IPS-15b (cell line): ENCODE measurements around the gene AQP6.

Experiments used
- H3K27me3 ChIP-seq: one replicate; pipeline ENCODE4 v1.6.1; 2013; ENCODE audit warnings: low read length; ENCODE audit not compliant: control insufficient read depth, insufficient read depth
- H3K36me3 ChIP-seq: one replicate; pipeline ENCODE4 v1.6.1; 2013; ENCODE audit warnings: low read length; ENCODE audit not compliant: control insufficient read depth, insufficient read depth
- H3K4me1 ChIP-seq: one replicate; pipeline ENCODE4 v1.6.1; 2013; ENCODE audit warnings: mild to moderate bottlenecking, low read length; ENCODE audit not compliant: control insufficient read depth, insufficient read depth
- H3K4me3 ChIP-seq: one replicate; pipeline ENCODE4 v1.5.1; 2013; ENCODE audit warnings: low read depth, low read length
- H3K9ac ChIP-seq: one replicate; pipeline ENCODE4 v1.6.1; 2013; ENCODE audit warnings: low read depth, mild to moderate bottlenecking, low read length
- H3K9me3 ChIP-seq: one replicate; pipeline ENCODE4 v1.6.1; 2013; ENCODE audit warnings: mild to moderate bottlenecking, low read length; ENCODE audit not compliant: control insufficient read depth, insufficient read depth

Gene AQP6, protein sequence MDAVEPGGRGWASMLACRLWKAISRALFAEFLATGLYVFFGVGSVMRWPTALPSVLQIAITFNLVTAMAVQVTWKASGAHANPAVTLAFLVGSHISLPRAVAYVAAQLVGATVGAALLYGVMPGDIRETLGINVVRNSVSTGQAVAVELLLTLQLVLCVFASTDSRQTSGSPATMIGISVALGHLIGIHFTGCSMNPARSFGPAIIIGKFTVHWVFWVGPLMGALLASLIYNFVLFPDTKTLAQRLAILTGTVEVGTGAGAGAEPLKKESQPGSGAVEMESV

GRCh38 chr12:49972641-49973360 lies at the start of gene AQP6:
Gene AQP6, plus strand, starts transcription at chr12:49972947. Its CDS starts 227 bp downstream, at chr12:49973174.
- Histone ChIP-seq H3K9ac (no peak within 1 kb of the TSS), H3K27me3 (peaks cover 22% of the 10 kb centered on the region), H3K36me3 (no peaks in the 10 kb centered on the region), H3K9me3 (no peaks in the 10 kb centered on the region), H3K4me3 (no peak within 1 kb of the TSS), H3K4me1 (peaks cover 1% of the 10 kb centered on the region)

DNA sequence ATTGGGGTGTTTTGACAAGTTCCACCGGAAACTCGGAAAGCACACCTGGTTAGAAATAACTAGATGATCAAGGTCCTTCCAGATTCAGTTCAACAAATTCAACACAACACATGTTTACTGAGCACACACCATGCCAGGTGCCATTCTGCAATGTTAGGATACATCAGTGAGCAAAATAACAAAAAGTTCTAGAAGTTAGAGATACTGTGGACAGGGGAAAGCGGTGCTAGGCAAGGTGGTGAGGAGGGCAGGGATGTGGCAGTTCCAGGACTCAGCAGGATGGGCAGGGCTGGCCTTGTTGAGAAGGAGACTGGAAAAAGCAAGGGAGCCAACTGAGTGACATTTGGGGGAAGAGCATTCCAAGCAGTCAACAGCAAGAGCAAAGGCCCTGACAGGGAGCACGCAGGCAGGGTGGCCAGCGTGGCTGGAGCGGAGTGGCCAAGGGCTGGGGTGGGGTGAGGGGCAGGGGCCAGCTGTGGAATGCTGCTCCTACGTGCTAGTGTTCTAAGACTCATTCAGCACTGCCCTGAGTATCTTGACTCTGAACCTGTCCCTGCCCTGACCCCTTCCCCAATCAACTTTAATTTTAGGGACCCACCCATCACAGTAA lies 49.6 kb upstream of the AQP6 start:
- H3K9me3 ChIP-seq = no peaks in the 10 kb centered on the region
- H3K4me1 ChIP-seq = no peaks in the 10 kb centered on the region
- H3K36me3 ChIP-seq = no peaks in the 10 kb centered on the region
- H3K4me3 ChIP-seq = no peak overlapping the region
- no peaks in the 10 kb centered on the region for H3K27me3 ChIP-seq
- no peak overlapping the region for H3K9ac ChIP-seq

DNA sequence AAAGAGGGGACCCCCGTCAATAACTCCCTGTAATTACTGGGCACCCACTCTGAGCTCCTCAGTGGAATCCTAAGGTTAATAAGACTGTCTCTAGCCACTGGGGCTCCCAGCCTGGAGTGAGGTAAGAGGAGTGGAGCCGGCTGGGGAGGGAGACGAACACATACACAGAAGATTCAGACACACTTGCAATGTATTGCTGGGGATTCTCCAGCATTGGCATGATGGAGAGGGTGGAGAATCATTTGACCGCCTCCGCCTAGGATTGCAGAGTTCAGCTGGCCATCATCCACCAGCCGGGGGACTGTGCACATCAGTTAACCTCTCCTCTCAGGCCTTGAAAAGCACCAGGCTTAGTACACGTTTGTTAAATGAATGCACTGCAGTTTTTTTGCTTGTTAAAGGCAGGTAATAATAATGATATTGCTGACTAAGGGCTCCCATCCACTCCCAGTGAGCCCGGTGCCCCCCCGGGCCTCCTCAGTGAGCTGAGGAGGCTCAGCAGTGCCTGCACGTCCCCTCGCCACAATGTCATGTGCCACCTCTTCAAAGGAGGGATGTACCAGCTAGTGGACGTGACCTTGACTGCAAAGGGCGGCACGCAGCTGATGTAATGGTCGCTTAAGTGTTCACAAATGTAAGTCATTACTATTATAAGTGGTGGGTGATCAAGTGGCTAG lies 48.7 kb upstream of the AQP6 start:
- Histone ChIP-seq H3K4me3 (no peak overlapping the region), H3K36me3 (no peaks in the 10 kb centered on the region), H3K9ac (no peak overlapping the region), H3K4me1 (no peaks in the 10 kb centered on the region), H3K9me3 (no peaks in the 10 kb centered on the region), H3K27me3 (no peaks in the 10 kb centered on the region)

DNA sequence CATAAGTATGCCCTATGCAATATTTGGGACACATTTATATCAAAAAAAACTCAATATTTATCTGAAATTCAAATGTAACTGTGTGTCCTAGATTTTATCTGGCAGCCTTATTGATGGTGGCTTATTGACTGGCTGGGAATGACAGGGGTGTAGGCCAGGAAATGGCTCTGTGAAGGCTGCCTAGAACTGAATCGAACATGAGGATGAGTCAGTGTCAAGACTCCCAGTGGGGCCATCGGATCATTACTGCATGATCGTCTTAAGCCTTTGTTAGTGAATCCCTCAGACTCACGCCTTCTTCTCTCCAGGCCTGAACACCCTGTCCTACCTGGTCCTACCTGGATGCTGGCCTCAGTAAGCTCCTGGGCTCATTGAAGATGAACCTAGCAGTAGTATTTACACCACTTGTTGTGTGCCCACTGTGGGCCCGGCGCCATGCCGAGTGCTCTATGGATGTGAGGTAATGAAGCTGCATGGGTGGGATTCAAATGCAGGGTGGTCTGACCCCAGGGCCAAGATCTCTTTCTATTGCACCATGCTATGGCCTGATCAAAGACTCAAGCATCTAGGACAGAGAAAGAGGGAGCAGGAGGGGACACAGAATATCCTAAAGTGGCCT lies 48.0 kb upstream of the AQP6 start:
- Histone ChIP-seq H3K4me1 (no peaks in the 10 kb centered on the region), H3K27me3 (no peaks in the 10 kb centered on the region), H3K4me3 (no peak overlapping the region), H3K36me3 (no peaks in the 10 kb centered on the region), H3K9me3 (no peaks in the 10 kb centered on the region), H3K9ac (no peak overlapping the region)

- Histone ChIP-seq H3K9ac (no peak overlapping the region), H3K4me3 (no peak overlapping the region), H3K9me3 (no peaks in the 10 kb centered on the region), H3K36me3 (no peaks in the 10 kb centered on the region), H3K27me3 (no peaks in the 10 kb centered on the region), H3K4me1 (no peaks in the 10 kb centered on the region)
Measured at GRCh38 chr12:49925433-49926204, 47.1 kb upstream of the AQP6 start.

DNA sequence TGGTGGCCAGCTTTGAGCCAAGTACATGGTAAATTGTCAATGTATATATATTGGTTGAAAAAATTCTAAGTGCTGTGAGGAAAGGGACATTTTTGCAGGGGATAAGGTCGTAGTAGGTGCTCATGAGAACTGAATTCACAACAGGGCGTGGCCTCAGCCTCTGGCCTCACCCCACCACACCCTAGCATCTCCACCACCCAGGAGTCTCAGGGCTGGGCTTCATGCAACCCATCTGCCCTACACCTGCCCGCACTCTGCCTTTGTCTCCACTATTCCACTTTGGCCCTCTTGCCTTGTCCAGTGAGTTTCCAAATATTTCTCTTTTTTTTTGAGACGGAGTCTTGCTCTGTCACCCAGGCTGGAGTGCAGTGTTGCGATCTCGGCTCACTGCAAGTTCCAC lies 44.3 kb upstream of the AQP6 start:
- Histone ChIP-seq H3K4me3 (no peak overlapping the region), H3K36me3 (no peaks in the 10 kb centered on the region), H3K4me1 (no peaks in the 10 kb centered on the region), H3K9ac (no peak overlapping the region), H3K9me3 (no peaks in the 10 kb centered on the region), H3K27me3 (no peaks in the 10 kb centered on the region)

DNA sequence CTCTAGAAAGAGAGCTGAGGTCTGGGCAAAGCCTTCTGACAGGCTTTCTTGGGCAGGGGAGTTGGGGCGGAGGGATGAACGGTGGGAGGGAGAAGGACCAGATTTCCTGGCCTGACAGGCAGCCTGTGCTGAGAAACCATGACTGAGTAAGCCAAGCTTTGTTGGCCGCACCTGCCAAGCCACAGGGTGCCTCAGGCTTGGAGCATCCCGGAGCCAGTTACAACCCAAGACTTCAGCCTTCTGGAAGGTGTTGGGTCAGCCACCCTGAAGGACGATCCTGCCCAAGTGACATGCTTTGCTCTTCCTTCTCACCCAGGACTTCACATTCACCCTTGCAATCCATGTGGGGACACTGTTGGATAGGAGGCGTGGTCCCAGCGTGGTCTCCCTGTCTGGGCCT lies 43.2 kb upstream of the AQP6 start:
- Histone ChIP-seq H3K27me3 (no peaks in the 10 kb centered on the region), H3K4me1 (no peaks in the 10 kb centered on the region), H3K4me3 (no peak overlapping the region), H3K36me3 (no peaks in the 10 kb centered on the region), H3K9me3 (no peaks in the 10 kb centered on the region), H3K9ac (no peak overlapping the region)

GRCh38 chr12:49930515-49931288 lies 42.0 kb upstream of the AQP6 start:
- Histone ChIP-seq H3K4me1 (no peaks in the 10 kb centered on the region), H3K4me3 (no peak overlapping the region), H3K36me3 (no peaks in the 10 kb centered on the region), H3K9ac (no peak overlapping the region), H3K27me3 (no peaks in the 10 kb centered on the region), H3K9me3 (no peaks in the 10 kb centered on the region)

- Histone ChIP-seq H3K4me3 (no peak overlapping the region), H3K4me1 (no peaks in the 10 kb centered on the region), H3K27me3 (no peaks in the 10 kb centered on the region), H3K9ac (no peak overlapping the region), H3K9me3 (no peaks in the 10 kb centered on the region), H3K36me3 (no peaks in the 10 kb centered on the region)
Measured at GRCh38 chr12:49932023-49932422, 40.7 kb upstream of the AQP6 start.

GRCh38 chr12:49932533-49933130 lies 40.1 kb upstream of the AQP6 start:
- Histone ChIP-seq H3K4me1 (no peaks in the 10 kb centered on the region), H3K27me3 (no peaks in the 10 kb centered on the region), H3K9me3 (no peaks in the 10 kb centered on the region), H3K4me3 (no peak overlapping the region), H3K36me3 (no peaks in the 10 kb centered on the region), H3K9ac (no peak overlapping the region)
